RWPE1 (cell line): ENCODE data around the gene PCED1B.

Source experiments
- CTCF ChIA-PET: fragments of 350-600 bp; sonication (Branson Sonifier 250); formaldehyde crosslinking; extraction: SDS; loops from one replicate; lab custom pipeline; 2021; lab: Yijun Ruan, JAX
- POLR2A ChIA-PET: fragments of 400-600 bp; formaldehyde crosslinking; extraction: SDS; loops from one replicate; lab custom pipeline; 2020; ENCODE audit warnings: antibody characterized with exemption; ENCODE audit not compliant: low non-redundant PET; lab: Yijun Ruan, JAX
- DNase-seq: peaks from one replicate; pipeline ENCODE4 v3.0.0; 2012; ENCODE audit warnings: low spot score
- H3K27ac ChIP-seq: fragments of 450-650 bp; 2 replicates; pipeline ENCODE4 v1.5.1; 2017
- TF ChIP-seq, protein P1 (sequence below): fragments of 450-650 bp; conservative IDR thresholded peaks from 2 replicates; pipeline ENCODE4 v1.5.1; 2017; ENCODE audit warnings: low read depth, mild to moderate bottlenecking

The PCED1B gene

DNA sequence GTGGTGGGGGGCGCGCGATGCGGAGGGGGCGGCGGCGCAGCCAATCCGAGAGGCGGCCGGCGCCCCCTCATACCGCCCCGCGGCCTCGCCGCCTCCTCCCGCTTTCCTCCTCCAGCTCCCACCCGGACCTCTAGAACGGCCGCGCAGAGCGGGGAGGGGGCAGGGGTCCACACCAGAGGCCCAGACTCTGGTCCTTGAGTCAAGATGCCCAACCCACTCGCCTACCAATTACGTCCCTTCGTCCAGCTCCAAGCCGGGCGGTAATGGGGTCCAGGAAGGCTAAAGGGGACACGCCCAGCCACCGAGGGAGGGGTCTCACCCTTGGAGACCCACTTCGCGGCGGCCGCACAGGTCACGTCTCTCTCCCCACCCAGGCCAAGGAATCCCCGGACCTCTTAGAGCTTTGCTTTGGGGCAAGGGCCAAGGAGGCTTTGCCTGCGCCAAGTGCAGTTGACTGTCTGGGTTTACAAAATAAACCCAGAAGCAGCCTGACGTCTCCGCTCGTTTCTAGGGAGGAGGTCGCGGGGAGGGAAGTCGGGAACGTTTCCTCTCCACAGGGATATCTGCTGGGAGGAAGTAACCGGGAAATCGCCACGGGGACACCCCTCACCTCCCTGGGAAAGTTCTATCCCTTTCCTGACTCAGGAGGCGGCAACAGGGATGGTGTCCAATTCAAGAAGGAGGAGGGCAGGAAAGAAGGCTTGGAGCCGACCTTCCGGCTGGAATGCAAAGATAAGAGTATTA lies 732 bp downstream of the PCED1B start:
- peak overlapping the region; percentile 99 for H3K27ac ChIP-seq
- CTCF ChIA-PET, result interaction anchor here (0.6 to 1.5 kb wide), 7 partner anchors 9 to 869 kb away, joined by 3 to 6 read pairs (median 5); no protein-coding TSS in a partner anchor
- POLR2A ChIA-PET, result no interaction called here
- TF ChIP-seq, protein P1, sequence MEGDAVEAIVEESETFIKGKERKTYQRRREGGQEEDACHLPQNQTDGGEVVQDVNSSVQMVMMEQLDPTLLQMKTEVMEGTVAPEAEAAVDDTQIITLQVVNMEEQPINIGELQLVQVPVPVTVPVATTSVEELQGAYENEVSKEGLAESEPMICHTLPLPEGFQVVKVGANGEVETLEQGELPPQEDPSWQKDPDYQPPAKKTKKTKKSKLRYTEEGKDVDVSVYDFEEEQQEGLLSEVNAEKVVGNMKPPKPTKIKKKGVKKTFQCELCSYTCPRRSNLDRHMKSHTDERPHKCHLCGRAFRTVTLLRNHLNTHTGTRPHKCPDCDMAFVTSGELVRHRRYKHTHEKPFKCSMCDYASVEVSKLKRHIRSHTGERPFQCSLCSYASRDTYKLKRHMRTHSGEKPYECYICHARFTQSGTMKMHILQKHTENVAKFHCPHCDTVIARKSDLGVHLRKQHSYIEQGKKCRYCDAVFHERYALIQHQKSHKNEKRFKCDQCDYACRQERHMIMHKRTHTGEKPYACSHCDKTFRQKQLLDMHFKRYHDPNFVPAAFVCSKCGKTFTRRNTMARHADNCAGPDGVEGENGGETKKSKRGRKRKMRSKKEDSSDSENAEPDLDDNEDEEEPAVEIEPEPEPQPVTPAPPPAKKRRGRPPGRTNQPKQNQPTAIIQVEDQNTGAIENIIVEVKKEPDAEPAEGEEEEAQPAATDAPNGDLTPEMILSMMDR, result no peak
- peak; percentile 69 for DNase-seq

DNA sequence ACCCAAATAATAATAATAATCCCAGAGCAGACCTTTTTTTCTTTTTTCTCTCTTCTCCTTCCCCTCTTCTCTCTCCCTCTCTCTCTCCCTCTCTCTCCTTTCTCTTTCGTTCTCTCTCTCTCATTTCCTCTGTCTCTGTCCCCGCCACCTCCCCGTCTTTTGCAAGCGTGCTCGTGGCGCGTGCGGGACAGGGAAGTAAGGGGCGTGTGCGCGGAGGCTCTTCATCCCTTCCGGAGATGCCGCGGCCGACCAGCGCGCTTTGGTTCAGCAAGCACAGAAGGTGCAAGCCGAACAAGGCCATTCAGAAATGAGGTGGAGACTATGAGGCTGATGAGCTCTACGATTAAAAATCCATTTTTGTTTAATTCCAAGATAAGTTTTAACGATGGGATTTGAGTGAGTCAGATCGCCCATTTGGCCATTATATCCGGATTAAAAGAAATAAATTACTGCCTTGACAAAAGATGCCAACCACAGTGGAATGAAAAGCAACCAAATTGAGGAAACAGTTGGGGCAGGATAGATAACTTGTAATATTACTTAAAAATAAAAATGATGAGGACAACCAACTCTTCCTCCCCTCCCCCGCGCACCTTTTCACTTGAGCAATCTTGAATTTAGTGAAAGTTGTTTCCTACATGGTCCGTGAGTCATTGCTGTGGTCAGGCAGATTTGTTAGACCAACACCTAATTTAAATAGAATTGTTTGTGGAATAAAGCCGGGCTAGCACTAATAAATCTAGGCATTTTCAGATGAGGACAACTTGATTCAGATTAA lies 1.5 kb downstream of the PCED1B start:
- TF ChIP-seq, protein P1, result no peak
- CTCF ChIA-PET, result interaction anchor here (1.4 kb wide), 1 partner anchor 10 kb away, joined by 5 read pairs; no protein-coding TSS in a partner anchor
- POLR2A ChIA-PET, result no interaction called here
- peak overlapping the region; percentile 99 for H3K27ac ChIP-seq
- DNase-seq, result peak; percentile 62

DNA sequence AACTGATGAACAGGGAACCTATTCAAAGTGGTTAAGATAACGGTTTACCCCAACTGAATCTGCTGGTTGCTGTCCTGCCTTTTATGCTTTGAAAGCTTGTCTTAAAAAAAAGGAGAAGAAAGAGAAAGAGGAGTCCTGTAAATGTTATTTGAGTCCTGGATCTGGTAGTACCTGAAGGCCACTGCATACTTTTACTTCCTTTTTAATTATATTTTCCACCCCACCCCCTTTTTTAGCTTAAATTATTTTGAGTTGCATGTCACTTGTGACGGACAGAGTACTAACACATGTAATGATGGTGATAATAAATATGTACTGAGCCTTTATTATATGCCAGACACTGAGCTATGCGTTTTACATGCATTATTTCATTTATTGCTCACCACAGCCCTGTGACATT lies 2.9 kb downstream of the PCED1B start:
- TF ChIP-seq, protein P1, result no peak
- ChIA-PET POLR2A (no interaction called here), CTCF (interaction anchor here (1.2 kb wide), 1 partner anchor 13 kb away, joined by 3 read pairs; no protein-coding TSS in a partner anchor)
- H3K27ac ChIP-seq, result no peak overlapping the region
- DNase-seq, result no peak

DNA sequence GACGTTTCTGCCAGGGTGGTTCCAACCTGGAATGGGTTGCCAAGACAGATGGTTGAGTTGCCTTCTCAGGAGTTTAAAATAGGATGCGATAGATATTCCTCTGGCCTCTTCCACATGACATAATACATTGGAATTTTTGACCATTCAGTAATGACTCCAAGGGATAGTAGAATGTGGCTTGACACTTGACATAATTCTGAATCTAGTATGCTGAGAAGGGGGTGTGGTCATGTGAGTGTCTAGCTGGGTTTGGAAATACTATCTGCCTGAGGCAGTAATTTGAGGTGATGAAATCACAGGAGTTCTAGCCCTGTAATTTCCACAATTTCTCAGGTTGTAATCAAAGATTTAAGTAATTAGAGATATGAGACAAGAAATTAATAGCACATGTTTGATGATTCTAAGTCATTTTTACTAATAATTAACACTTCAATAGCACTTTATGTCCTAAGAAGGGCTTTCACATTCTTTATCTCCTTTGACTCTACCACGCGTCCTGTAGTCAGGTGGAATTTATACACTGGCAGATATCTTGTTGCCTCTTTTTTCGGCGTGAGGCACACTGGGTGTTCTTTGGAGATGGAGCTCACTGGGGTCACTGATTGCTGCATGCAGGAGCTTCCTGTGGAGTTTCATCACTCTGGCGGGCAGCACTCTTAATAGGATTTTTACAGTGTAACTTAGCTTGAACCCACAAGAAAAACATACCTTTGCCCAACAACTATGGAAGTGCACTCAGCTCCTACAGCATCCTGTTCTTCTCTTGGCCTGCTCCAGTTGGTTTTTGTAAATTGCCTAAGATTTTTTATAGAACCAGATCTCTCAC lies 3.6 kb downstream of the PCED1B start:
- peak overlapping the region; percentile 78 for H3K27ac ChIP-seq
- ChIA-PET CTCF (no interaction called here), POLR2A (no interaction called here)
- TF ChIP-seq, protein P1, result no peak
- peak; percentile 70 for DNase-seq

DNA sequence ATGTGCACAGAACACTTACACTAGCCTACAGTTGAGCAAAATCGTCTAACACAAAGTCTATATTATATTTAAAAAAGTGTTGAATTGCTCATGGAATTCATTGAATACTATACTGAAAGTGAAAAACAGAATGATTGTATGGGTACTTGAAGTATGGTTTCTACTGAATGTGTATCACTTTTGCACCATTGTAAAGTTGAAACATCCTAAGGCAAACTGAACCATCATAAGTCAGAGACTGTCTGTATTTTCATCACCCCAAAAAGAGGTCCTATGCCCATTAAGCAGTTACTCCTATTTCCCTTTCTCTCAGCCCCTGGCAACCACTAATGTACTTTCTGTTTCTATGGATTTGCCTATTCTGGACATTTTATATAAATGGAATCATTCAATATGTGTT lies 4.8 kb downstream of the PCED1B start:
- no peak for DNase-seq
- H3K27ac ChIP-seq, result no peak overlapping the region
- TF ChIP-seq, protein P1, result no peak
- ChIA-PET CTCF (no interaction called here), POLR2A (no interaction called here)

DNA sequence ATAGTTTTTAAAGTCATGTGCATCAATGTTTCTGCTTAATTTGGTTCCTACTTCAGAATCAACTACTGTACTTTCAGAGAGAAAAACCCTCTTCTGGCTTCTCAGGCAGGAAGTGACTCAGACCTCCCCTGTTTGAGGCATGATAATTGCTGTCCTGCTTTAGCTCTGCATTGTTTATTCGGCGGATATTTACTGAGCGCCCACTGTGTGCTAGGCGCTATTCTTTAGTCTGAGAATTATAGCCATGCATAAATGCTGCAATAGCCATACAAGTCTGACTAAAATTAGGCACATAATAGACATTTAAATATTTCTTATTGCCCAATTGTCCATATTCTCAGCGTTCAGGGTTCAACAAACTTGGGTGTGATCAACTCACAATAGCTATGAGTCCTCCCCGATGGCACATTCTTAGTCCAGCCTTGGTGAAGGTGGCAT lies 6.4 kb downstream of the PCED1B start:
- ChIA-PET CTCF (no interaction called here), POLR2A (no interaction called here)
- TF ChIP-seq, protein P1, result no peak
- peak; percentile 41 for DNase-seq
- H3K27ac ChIP-seq, result no peak overlapping the region
